GM21360 (cell line): ENCODE measurements around the gene GCA.

Source experiments
- ATAC-seq: cut with Tn5 transposase; IDR thresholded peaks from one replicate; pipeline ENCODE4 v1.9.1; 2021; ENCODE audit warnings: mild to moderate bottlenecking, moderate library complexity; ENCODE audit not compliant: unreplicated experiment

GCA gene

DNA sequence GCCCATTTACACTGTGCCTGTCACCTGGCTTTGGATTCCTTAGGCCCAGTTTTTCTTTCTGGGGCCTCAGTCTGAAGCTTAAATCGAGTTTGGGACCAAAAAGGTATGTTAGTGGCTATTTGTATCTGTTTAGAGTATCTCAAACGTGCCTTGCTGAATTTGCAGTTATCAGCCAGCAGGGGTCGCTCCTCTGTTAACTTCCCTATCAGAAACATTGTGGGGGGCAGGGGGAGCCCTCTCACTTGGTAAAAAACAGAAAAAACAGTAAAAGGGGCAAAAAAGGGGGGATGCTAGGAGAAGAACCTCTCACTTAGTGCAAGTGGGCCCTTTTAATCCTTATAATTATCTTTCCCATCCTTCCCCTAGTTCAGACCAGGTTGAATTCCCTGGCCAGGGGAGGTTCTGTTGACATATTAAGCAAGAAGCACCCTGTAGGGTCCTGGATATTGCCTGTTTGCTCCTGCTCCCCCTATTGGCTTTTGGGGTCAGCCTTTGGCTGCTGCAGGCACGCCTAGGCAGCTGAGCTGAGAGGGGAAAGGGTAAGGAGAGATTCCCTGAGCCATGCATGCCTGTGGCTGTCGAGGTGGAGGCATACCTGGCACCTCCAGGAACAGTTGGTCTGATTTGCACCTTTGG, 16.7 kb upstream of the GCA start:
- no peak for ATAC-seq

DNA sequence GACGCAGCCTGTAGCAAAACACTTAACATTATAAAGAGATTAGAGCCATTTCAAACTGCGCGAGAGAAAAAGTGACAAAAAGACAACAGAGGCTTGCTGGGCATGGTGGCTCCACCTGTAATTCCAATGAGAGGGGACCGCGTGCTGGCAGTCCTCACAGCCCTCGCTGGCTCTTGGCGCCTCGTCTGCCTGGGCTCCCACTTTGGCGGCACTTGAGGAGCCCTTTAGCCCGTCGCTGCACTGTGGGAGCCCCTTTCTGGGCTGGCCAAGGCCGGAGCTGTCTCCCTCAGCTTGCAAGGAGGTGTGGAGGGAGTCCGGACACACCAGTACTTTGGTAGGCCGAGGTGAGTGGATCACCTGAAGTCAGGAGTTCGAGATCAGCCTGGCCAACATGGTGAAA, 16.1 kb upstream of the GCA start:
- ATAC-seq = no peak

DNA sequence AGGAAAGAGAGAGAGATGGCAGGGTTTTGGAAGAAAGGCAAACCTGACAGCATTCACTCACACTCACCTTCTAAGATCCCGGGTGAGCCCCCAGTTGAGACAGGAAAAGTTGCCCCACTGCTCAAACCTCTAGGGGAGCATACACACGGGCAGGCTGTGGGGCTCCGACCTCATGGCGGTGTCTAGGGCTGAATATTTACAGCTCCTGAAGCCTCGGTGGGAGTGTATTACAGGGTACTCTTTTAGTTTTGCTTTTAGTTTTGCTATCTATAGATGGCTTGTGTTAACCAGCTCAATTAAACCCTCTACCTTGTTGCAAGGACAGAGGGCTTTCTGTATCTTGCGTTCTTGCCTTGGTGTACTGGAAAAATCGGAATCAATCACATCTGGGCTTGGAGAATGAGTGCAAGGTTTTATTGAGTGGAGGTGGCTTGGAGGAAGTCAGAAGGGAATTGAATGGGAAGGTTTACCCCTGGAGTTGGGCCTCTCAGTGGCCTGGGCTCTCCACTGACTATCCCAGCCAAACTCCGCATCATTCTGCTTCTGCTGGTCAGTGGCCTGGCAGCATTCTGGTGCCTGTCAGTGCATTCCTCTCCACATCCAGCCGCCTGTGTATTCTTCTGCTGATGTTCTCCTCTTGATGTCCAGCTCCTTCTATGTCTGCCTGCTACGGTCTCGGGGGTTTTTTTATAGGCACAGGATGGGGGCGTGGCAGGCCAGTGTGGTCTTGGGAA, 15.3 kb upstream of the GCA start:
- peak; percentile 72 for ATAC-seq

DNA sequence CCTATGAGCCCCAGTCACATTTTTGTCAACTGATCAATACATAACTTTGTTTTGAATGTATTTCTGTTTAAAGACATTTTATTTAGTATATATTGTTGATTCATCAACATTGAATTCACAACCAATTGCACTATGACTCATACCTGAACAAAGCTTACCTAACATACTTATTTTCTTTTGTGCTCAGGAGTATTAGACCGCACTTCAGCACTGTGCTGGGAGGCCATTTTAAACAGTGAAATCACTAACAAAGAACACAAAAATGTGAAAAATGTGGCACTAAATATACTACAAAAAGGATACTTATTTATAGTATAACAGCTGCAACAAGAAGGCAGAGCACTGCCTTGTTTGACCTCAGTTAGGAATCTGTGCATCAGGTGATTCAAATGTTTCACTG, 13.1 kb upstream of the GCA start:
- no peak for ATAC-seq

- ATAC-seq = peak; percentile 64
Observed at GRCh38 chr2:162333968-162334367, 10.0 kb upstream of the GCA start.

DNA sequence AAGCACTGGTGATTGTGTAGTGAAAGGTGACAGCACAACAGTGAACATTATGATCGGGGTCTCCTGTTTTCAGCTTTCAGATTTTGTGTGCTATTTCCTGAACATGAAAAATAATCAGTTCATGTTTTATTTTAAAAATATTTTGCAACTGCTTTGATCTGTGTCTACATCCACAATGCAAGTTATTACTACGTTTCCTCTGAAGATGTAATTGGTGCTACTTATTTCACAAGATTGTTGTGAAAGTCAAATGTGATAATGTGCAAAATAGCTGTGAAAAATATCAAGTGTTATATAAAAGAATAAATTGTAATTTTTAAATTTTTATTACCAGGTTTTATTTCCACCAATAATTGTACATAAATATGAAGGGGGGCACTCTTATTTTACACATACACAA, 6.1 kb upstream of the GCA start:
- ATAC-seq = no peak

DNA sequence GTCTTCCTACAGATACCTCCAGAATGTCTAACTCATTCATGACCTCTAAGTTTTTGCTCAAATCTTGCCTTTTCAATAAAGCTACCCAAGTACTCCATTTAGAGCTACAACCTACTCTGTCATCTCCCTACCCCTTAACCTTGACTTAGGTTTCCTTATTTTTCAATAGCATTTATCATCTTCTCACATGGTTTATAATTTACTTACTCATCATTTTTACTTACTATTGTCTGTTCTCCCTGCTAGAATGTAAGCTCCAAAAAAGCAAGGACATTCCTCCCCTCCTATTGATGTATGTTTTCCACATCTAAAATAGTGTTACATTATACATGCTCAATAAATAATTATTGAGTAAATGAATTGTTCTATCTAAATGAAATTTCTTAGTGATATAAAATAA, 3.1 kb upstream of the GCA start:
- ATAC-seq = no peak

GRCh38 chr2:162342321-162342720, 1.6 kb upstream of the GCA start:
- ATAC-seq = no peak

GRCh38 chr2:162342841-162343240, 1.1 kb upstream of the GCA start:
- no peak for ATAC-seq

DNA sequence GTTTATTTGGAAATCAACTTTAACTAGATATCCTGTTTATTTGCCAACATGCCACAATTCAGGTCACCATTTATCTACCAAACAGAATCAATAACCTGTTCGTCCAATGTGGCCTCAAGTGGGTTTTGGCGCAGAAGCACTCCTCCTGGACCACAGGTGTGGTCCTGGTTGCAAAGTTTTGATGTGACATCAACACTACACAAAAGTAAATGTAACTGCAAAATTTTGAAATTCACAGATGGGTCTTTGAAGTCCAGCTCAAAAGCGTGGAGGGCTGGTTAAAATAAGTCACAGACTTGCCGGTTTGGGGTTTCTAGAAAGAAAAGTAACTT, 474 bp upstream of the GCA start:
- no peak for ATAC-seq

- ATAC-seq = no peak
Observed at GRCh38 chr2:162344617-162344950, 652 bp downstream of the GCA start.

DNA sequence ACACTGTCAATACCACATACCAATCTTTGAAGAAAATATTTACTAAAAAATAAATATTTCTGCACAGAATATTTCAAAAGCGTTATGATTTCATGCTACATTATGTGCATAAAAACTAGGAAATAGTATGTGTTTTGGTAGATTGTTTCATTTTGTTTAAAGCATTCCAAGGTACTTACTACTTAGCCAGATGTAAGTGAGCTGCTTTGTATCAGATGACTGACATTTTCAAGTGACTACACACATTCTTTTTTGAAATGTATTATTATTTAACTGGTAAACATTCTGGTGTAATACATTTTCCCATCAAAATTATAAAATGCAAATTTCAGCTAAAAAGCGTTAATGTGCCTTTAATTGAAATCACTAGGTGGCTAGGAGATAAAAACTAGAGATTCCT, 21.5 kb downstream of the GCA start:
- no peak for ATAC-seq

- no peak for ATAC-seq
Observed at GRCh38 chr2:162368494-162368893, 24.6 kb downstream of the GCA start.

DNA sequence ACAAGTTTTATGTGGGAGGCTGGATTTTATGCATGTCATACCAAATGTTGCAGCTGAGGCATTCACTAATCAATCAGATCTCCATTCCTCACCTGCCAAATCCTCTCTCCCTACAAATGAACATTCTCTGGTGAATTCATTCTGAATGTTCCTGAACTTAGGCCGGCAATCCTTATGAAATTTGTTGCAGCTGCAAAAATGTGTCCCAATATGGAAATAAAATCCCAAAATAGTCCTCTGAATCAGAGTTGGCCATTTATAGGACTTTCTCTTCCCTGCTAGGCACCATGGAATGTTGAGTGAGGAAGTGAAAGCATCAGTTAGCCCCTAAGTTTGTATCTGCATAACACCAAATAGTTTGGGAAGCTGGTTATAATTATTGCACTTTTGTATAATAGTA, 25.6 kb downstream of the GCA start:
- no peak for ATAC-seq

DNA sequence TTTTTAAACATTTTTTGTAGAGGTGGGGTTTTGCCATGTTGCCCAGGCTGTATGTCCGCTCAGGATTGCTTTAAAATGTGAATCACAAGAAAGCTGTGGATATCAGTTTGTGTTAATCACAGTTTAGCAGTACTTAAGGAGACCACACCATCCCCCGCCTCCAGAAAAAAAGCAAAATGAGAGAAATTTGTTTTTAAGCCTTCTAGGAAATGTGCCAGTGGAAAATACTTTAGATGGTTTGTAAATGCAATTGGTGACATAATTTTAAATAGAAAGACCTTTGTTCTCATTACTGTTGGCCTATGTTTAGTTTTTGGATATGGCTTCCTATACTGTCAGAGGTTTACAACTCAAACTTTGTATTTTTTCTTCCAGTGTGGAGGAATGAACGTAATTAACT, 27.0 kb downstream of the GCA start:
- ATAC-seq = no peak

- ATAC-seq = no peak
Observed at GRCh38 chr2:162372818-162373217, 28.9 kb downstream of the GCA start.

DNA sequence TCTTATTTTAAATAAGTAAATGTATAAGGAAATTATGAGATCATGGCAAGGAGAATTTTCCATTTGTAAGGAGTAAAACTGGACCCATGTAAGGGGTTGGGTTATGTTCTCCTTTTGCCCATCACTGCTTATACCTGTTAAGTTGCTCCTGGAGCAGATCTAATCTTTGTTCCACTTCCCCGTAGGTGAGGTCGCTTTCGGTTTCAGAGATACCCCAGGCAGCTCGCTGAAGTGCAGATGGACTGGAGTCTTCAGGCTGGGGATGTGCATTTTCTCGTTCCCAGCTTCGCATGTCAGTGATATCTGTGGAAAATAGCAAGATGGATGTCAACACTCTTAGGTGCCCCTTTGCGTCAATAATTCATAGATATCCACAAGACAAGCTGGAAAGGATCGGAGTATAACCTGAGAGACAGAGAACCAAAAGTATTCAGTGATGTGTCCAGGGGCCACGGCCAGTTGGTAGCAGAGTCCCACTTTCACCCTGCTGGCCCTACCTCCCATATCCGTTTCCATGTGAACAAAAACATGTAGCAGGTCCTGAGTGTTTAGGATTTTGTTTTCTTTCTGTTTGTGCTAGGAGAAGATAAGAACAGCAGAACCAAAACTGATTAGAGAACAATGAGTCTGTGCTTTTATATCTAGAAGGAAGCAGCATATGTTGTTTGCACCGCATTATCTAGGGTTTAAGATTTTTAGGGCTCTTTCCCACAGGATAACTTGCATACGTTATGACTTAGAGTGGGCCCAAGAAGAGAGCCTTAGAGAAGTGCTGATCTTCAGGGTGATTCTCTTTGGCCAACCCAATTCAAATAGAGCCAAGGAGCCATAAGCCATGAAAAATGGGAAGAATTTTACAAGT, 36.0 kb downstream of the GCA start:
- peak; percentile 79 for ATAC-seq

- no peak for ATAC-seq
Observed at GRCh38 chr2:162381851-162382250, 37.9 kb downstream of the GCA start.

GRCh38 chr2:162382278-162382677, 38.3 kb downstream of the GCA start:
- ATAC-seq = no peak

GRCh38 chr2:162385536-162385935, 41.6 kb downstream of the GCA start:
- no peak for ATAC-seq

GRCh38 chr2:162390801-162391200, 46.9 kb downstream of the GCA start:
- no peak for ATAC-seq

DNA sequence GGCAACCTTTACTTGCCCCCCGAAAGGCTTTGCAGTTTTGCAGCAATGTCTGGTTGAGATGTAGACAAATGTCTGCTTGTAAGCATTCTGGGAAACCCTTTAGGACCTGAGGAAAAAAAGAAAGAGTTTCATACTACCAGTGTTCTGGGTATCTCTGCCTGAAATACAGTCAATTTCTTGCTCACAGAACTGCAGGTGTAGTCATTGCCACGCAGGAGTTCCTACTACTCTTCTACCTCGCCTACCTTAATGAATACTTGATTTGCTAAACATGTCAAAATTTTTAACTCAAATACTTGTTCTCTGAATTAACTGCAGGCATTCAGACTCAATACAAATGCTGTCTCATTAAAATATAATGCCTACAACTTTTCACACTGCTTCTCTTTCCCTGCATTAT, 56.4 kb downstream of the GCA start:
- ATAC-seq = no peak
